B cell (primary cell): Measurements from ENCODE around the gene GRAMD2B. TPM values are rescaled to one million over a fixed set of nuclear protein-coding genes. Genes with fewer than 3 reads are reported as not detected.

Experiments
- ATAC-seq: fragments of 200-7000 bp; cut with Tn5 transposase; one replicate; pipeline ENCODE4 v1.10.0; 2021; ENCODE audit warnings: low read depth, mild to moderate bottlenecking, moderate number of reproducible peaks, moderate library complexity
- CTCF ChIA-PET: fragments of 350-600 bp; sonication (Branson Sonifier 250); formaldehyde crosslinking; loops from one replicate; lab custom pipeline; 2021; ENCODE audit warnings: antibody characterized with exemption, inconsistent platforms; lab: Charles Lee
- POLR2A ChIA-PET: fragments of 350-600 bp; sonication (Branson Sonifier 250); formaldehyde crosslinking; loops from one replicate; lab custom pipeline; 2021; ENCODE audit warnings: antibody characterized with exemption; lab: Charles Lee
- DNase-seq: peaks from one replicate; pipeline ENCODE4 v3.0.0; 2013
- H2AFZ ChIP-seq: 2 replicates; pipeline ENCODE4 v1.6.1; 2012; ENCODE audit warnings: mild to moderate bottlenecking, low read depth, low read length; ENCODE audit not compliant: insufficient read depth, poor library complexity, severe bottlenecking
- H3K27ac ChIP-seq, 2 donors: 1 replicate in 1 of 2; 2 replicates in 1 of 2; pipeline ENCODE4 v1.5.1; 2012 to 2013; ENCODE audit warnings: low read length in 2 of 2, mild to moderate bottlenecking in 2 of 2, moderate library complexity in 1 of 2
- H3K27me3 ChIP-seq, 4 experiments: fragments of 200-600 bp in 1 of 4; sonication (generic) in 1 of 4; replicated peaks in 1 of 4; 1 replicate in 2 of 4; 2 replicates in 2 of 4; pipeline versions ENCODE4 v1.6.1 to v1.7.0; 2013 to 2016; ENCODE audit warnings: low read length in 3 of 4, mild to moderate bottlenecking in 2 of 4, mixed read lengths in 1 of 4, moderate library complexity in 1 of 4; ENCODE audit not compliant: insufficient read depth in 4 of 4, control insufficient read depth in 3 of 4; ENCODE audit errors: control extremely low read depth in 1 of 4
- H3K36me3 ChIP-seq, 2 experiments: replicated peaks in 1 of 2; 1 replicate in 1 of 2; 2 replicates in 1 of 2; pipeline versions ENCODE4 v1.6.1 to v1.7.1; 2013; ENCODE audit warnings: low read length in 1 of 2; ENCODE audit not compliant: insufficient read depth in 2 of 2, control insufficient read depth in 1 of 2; ENCODE audit errors: control extremely low read depth in 1 of 2, extremely low read depth in 1 of 2
- H3K4me1 ChIP-seq, 2 donors: fragments of 200-600 bp in 1 of 2; sonication (generic) in 1 of 2; 1 replicate in 1 of 2; 2 replicates in 1 of 2; pipeline versions ENCODE4 v1.5.1 to v1.6.1; 2013 to 2017; ENCODE audit warnings: low read length in 2 of 2; ENCODE audit not compliant: control insufficient read depth in 2 of 2, insufficient read depth in 2 of 2
- H3K4me2 ChIP-seq: replicated peaks from 2 replicates; pipeline ENCODE3; 2012; ENCODE audit warnings: mild to moderate bottlenecking, low read depth, low read length; ENCODE audit not compliant: poor library complexity, severe bottlenecking
- H3K4me3 ChIP-seq, 5 experiments: fragments of 200-600 bp in 1 of 5; sonication (generic) in 1 of 5; 1 replicate in 3 of 5; 2 replicates in 2 of 5; pipeline versions ENCODE4 v1.5.1 to v1.7.0; 2011 to 2016; ENCODE audit warnings: low read length in 4 of 5, mild to moderate bottlenecking in 4 of 5, low read depth in 2 of 5, control low read depth in 1 of 5, moderate library complexity in 1 of 5; ENCODE audit not compliant: insufficient read depth in 1 of 5; ENCODE audit errors: control extremely low read depth in 1 of 5, extremely low read depth in 1 of 5
- H3K79me2 ChIP-seq: fragments of 200-600 bp; sonication (generic); one replicate; pipeline ENCODE4 v1.6.0; 2016; ENCODE audit warnings: low read length; ENCODE audit not compliant: control insufficient read depth, insufficient read depth
- H3K9ac ChIP-seq: fragments of 200-600 bp; sonication (generic); 2 replicates; pipeline ENCODE4 v1.6.1; 2017; ENCODE audit warnings: mild to moderate bottlenecking, low read length, moderate library complexity
- H3K9me3 ChIP-seq, 3 donors: one replicate each; pipeline versions ENCODE4 v1.6.1 to v1.7.1; 2013; ENCODE audit warnings: low read length in 2 of 3; ENCODE audit not compliant: control insufficient read depth in 2 of 3, insufficient read depth in 1 of 3; ENCODE audit errors: control extremely low read depth in 1 of 3
- H4K20me1 ChIP-seq: 2 replicates; pipeline ENCODE4 v1.6.0; 2012; ENCODE audit warnings: mild to moderate bottlenecking, low read length; ENCODE audit not compliant: insufficient read depth, control insufficient read depth, poor library complexity, severe bottlenecking
- H3K27ac Mint-ChIP-seq: one replicate; pipeline ENCODE4 v1.8.0; 2021; ENCODE audit warnings: mixed read lengths
- H3K27me3 Mint-ChIP-seq: one replicate; pipeline ENCODE4 v1.8.0; 2021; ENCODE audit warnings: mixed read lengths
- H3K4me1 Mint-ChIP-seq: one replicate; pipeline ENCODE4 v1.8.0; 2021; ENCODE audit warnings: mixed read lengths
- H3K4me3 Mint-ChIP-seq: one replicate; pipeline ENCODE4 v1.8.0; 2021; ENCODE audit warnings: mixed read lengths
- H3K9me3 Mint-ChIP-seq: one replicate; pipeline ENCODE4 v1.8.0; 2022; ENCODE audit warnings: mixed read lengths; ENCODE audit not compliant: insufficient read depth
- EZH2 ChIP-seq: IDR thresholded peaks from 2 replicates; pipeline ENCODE4 v1.6.1; 2012; ENCODE audit warnings: borderline replicate concordance, low read depth, mild to moderate bottlenecking, moderate library complexity, low read length; ENCODE audit not compliant: insufficient read depth, poor library complexity, severe bottlenecking
- WGBS: methylation state at CpG from one replicate; pipeline ENCODE4 v1.1.5; 2013; ENCODE audit warnings: missing lambda C conversion rate; ENCODE audit not compliant: insufficient coverage; 5-methylcytosine and 5-hydroxymethylcytosine counted together
- intact Hi-C: fragments of 100-400 bp; cut with micrococcal nuclease; formaldehyde crosslinking; loops from one replicate; pipeline ENCODE4 v1.10.0; 2022
- polyA plus RNA-seq: library from polyadenylated mRNA; depleted of rRNA; stranded (reverse); fragments of >200 nt; gene quantifications from 2 replicates; pipeline ENCODE4 v1.2.3, GENCODE V29; 2012
- total RNA-seq, 2 donors: library from RNA; stranded (reverse); fragments of 120-200 nt in 1 of 2; gene quantifications; 1 replicate in 1 of 2; 2 replicates in 1 of 2; pipeline versions ENCODE4 v1.2.3 to v1.2.4, GENCODE V29; 2013 to 2022
- TF ChIP-seq, protein P1 (sequence below): fragments of 200-600 bp; IDR thresholded peaks from one replicate; pipeline ENCODE4 v1.8.0; 2022; ENCODE audit warnings: antibody characterized with exemption, mild to moderate bottlenecking

Gene GRAMD2B
- total and polyA plus RNA-seq, 2 donors (not counting 1 experiment from before 2014, with no cell fraction given), result 0.86 to 3.6 TPM

DNA sequence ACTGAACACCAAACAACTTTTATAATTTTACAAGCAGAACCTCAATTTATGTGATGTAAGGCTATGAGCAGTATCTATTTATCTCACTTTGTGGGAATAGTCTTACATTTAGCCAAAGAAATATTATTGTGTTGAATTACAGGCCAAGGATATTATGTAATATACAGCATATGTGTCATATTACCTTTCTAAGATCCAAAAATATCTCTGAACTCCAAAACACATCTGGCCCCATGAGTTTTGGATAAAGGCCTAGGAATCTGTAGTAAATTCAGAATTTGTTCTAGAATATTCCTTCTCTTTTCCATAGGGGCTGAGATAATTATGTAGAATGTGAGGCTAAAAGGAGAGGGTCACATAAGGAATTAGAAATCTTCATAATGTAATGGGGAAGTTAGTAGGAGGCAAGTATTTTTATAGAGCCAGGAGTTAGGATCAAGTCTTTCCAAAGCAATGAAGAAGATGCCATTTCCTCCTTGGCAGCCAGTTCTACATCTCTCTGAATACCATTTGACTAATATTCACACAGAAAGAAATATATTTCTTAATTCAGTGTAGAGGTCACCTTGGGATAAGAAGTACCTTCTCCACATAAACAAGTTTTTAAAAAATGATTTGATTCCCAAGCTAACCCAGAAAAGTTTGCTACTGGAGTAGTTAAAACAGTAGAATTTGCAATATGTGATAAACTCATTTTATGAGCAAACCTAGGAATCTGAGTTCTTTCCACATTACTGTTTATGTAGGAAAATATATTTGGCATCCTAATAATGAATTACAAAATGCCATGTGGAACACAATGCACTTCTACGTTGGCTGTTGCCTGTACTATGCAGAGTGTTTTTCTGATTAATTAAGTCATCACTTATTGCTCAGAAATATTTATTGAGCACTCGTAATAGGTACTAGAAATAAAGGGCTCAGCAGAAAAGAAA is 20.3 kb upstream of the GRAMD2B start:
- Histone ChIP-seq H3K27ac (no peak overlapping the region), H3K79me2 (no peaks in the 10 kb centered on the region), H3K9ac (no peak overlapping the region), H3K9me3 (peaks cover 0 to 18% (median 1%) of the 10 kb centered on the region in 3 donors), H3K36me3 (no peaks in the 10 kb centered on the region), H3K4me2 (no peak overlapping the region), H3K4me3 (no peak overlapping the region), H4K20me1 (no peaks in the 10 kb centered on the region), H2AFZ (no peak overlapping the region), H3K4me1 (no peaks in the 10 kb centered on the region), H3K27me3 (peaks cover 0 to 5% (median 1%) of the 10 kb centered on the region in 4 experiments)
- CTCF ChIA-PET, result no interaction called here
- ATAC-seq (no peak), DNase-seq (no peak)
- TF ChIP-seq, protein P1, sequence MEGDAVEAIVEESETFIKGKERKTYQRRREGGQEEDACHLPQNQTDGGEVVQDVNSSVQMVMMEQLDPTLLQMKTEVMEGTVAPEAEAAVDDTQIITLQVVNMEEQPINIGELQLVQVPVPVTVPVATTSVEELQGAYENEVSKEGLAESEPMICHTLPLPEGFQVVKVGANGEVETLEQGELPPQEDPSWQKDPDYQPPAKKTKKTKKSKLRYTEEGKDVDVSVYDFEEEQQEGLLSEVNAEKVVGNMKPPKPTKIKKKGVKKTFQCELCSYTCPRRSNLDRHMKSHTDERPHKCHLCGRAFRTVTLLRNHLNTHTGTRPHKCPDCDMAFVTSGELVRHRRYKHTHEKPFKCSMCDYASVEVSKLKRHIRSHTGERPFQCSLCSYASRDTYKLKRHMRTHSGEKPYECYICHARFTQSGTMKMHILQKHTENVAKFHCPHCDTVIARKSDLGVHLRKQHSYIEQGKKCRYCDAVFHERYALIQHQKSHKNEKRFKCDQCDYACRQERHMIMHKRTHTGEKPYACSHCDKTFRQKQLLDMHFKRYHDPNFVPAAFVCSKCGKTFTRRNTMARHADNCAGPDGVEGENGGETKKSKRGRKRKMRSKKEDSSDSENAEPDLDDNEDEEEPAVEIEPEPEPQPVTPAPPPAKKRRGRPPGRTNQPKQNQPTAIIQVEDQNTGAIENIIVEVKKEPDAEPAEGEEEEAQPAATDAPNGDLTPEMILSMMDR, result no peak
- no peak for TF ChIP-seq EZH2
- H3K27me3 Mint-ChIP-seq, result peaks cover 26% of the 10 kb centered on the region
- peaks cover 6% of the 10 kb centered on the region for H3K9me3 Mint-ChIP-seq
- intact Hi-C loops, result no loop called here
- POLR2A ChIA-PET, result no interaction called here
- no peak overlapping the region for H3K4me3 Mint-ChIP-seq
- WGBS, result no CpG with 5 or more reads among the region's 2 CpGs
- H3K4me1 Mint-ChIP-seq, result no peaks in the 10 kb centered on the region
- no peak overlapping the region for H3K27ac Mint-ChIP-seq

GRCh38 chr5:126403876-126404275 is 19.3 kb upstream of the GRAMD2B start:
- H3K27me3 Mint-ChIP-seq, result peaks cover 22% of the 10 kb centered on the region
- peaks cover 6% of the 10 kb centered on the region for H3K9me3 Mint-ChIP-seq
- no peak overlapping the region for H3K4me3 Mint-ChIP-seq
- ChIA-PET POLR2A (no interaction called here), CTCF (no interaction called here)
- H3K4me1 Mint-ChIP-seq, result no peaks in the 10 kb centered on the region
- H3K36me3 ChIP-seq, result no peaks in the 10 kb centered on the region
- no peak overlapping the region for H2AFZ ChIP-seq
- H3K9me3 ChIP-seq, result peaks cover 0 to 18% (median 1%) of the 10 kb centered on the region in 3 donors
- H3K4me2 ChIP-seq, result no peak overlapping the region
- DNase-seq, result no peak
- TF ChIP-seq, protein P1, result no peak
- no peak for TF ChIP-seq EZH2
- no peak overlapping the region for H3K9ac ChIP-seq
- no peak overlapping the region for H3K27ac ChIP-seq
- ATAC-seq, result no peak
- H3K4me1 ChIP-seq, result no peaks in the 10 kb centered on the region
- intact Hi-C loops, result no loop called here
- H3K27ac Mint-ChIP-seq, result no peak overlapping the region
- no peak overlapping the region for H3K4me3 ChIP-seq
- no peaks in the 10 kb centered on the region for H4K20me1 ChIP-seq
- H3K79me2 ChIP-seq, result no peaks in the 10 kb centered on the region
- H3K27me3 ChIP-seq, result peaks cover 0 to 5% (median under 1%) of the 10 kb centered on the region in 4 experiments
